Activated CD4-positive, CD25-positive, alpha-beta regulatory T cell treated with anti-CD3 and anti-CD28 coated beads, Interleukin-2, amount 50 U/mL, for 16 hours (primary cell): ENCODE results near the gene BTN2A1.
"Not testable (repeated sequence)": the region's sequence is repeated elsewhere in the genome, so short reads cannot be mapped to it uniquely, and the experiment has no call there.

ENCODE experiments used
- DNase-seq: peaks from one replicate; pipeline ENCODE4 v3.0.0-alpha.2; 2020; ENCODE audit warnings: low read depth, low spot score

The BTN2A1 gene

DNA sequence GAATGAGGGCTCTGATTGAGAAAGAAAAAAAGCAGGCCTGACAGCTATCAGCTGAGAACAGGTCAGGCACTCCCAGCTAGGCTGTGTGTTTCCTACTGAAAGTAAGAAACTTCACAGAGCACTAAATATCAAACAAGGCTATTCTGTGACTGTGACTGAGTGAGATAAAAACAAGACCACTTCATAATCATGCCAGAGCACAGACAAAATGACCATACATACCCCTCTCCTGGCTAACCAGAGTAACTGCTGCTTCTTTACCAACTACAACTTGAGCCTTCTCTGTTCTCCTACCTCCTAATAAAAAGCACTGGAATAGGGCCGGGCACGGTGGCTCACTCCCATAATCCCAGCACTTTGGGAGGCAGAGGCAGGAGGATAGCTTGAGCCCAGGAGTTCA, 35.5 kb downstream of the BTN2A1 start:
- DNase-seq, result no peak

DNA sequence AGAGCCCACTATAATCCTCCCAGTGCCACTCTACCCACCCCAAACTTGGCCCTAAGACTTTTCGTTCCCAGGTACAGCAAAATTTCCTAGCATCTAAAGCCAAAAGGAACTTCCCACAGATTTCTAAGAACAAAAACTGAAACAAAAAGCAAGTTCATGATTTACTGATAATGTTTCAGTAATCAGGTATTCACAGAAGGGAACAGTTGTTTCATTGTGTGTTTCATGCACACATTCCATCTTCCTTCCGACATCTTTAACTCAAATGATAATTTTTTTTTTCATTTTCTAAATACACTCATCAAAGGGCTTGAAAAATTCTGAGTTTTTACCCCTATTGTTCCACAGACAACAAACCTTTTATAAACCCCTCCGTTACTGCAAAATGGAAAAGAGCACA, 36.4 kb downstream of the BTN2A1 start:
- no peak for DNase-seq

DNA sequence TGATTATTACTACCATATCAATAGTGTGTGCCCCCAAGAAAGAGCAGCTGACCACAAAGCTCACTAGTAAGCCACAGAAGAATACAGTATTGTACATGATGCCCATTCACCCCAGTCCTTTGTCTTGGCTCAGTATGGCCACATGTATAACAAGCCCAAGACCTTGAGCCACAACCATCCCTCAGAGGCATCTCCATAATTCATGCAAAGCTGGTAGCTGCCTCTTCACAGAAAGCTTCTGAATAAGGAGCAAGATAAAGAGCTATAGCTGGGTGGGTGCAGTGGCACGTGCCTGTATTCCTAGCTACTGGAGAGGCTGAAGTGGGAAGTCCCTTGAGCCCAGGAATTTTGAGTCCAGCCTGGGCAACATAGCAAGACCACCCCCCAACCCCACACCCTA, 37.5 kb downstream of the BTN2A1 start:
- no peak for DNase-seq

DNA sequence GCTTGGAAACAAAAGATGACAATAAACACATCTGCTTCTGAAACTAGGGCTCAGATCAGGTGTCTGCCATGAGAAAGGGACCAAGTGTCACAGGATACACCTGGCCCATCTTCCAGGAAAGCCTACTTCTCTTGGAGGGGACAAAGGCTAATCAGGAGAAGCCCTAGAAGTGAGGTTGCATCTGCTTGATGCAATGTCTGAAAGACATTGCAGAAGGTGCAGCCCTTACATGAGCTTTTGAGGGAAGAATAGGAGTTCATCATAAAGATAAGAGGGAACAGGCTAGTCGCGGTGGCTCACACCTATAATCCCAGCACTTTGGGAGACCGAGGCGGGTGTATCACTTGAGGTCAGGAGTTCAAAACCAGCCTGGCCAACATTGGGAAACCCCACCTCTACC, 39.9 kb downstream of the BTN2A1 start:
- DNase-seq, result no peak

DNA sequence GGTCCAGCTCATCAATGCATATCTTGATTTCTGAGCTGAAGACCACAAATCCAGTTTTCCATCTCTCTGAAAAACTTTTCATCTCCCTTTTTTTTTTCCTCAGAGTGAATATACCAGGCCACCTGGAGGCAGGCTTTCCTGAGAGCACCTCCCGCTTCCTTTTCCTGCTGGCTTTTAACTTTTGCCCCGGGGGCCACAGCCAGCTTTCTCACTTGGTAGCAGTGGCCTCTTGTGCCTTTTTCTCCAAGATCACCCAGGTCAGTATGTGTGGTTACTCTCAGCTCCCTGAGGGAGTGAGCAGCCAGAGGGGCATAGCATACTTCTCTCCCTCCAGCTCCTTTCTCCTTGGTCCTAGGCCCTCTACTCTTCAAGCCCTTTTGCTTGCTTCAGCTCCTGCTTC, 42.3 kb downstream of the BTN2A1 start, which contains the start of gene BTN1A1:
BTN1A1 (plus strand) TSS at position 202 of the 400 bp plus-strand sequence. CDS start 984 bp downstream, outside the sequence.
- no peak for DNase-seq

DNA sequence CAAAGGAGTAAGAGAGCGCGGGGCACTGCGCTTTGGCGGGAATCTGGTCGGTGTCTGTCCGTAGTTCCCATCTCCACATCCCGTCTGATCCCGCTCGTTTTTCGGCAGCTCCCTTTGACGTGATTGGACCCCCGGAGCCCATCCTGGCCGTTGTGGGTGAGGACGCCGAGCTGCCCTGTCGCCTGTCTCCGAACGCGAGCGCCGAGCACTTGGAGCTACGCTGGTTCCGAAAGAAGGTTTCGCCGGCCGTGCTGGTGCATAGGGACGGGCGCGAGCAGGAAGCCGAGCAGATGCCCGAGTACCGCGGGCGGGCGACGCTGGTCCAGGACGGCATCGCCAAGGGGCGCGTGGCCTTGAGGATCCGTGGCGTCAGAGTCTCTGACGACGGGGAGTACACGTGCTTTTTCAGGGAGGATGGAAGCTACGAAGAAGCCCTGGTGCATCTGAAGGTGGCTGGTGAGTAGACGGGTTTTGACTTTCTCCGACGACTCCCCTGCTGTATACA, 43.8 kb downstream of the BTN2A1 start:
- DNase-seq, result no peak

DNA sequence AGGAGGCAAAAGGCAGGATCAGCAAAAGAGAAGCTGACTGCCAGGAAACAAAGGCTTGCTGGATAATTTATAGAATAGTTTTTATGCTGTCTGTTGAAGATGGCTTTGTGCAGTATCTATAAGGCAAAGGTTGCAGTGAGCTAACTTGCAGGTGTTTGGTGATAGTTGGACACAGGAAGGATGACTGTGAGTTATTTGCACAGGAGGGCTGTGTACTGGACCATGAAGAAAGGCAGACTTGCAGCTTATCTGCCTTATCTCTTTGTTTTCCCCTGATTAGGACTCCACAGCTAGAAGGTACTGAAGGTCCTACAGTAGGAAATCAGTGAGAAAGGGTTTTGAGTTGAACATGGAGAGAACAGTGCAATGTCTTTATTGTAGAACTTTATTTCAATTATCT, 44.4 kb downstream of the BTN2A1 start:
- DNase-seq, result no peak

DNA sequence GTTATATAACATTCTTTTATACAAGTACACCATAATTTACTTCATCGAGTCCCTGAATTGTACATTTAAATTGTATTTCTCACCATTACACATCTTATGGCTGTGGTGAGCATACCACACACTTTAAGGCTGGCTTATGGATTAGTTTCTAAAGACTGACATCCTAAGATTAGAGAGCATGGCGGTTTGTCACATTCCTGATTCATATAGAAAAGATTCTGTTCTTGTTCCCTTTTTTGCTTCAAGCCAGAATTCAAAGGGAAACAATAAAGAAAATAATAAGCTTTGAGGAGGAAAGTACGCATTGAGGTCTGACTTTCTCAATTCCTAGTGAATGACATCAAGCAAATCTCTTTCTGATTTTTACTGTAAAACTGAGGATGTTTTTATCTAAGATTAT, 44.9 kb downstream of the BTN2A1 start:
- DNase-seq, result no peak

DNA sequence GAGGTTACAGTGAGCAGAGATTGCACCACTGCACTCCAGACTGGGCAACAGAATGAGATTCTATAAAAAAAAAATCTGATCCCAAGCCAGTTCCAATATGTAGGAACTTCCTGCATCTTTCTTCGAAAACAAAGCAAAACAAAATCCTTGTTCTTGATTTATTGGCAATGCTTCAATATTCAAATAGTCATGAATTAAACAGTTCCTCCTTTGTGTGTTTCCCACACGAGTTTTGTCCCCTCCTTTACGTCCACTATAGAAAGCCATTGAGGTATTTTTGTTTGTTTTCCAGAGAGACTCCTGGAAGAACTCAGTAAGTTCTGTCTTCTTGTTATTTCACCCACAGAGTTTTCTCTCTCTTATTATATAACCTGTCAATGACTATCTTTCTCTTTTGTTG, 49.9 kb downstream of the BTN2A1 start:
- no peak for DNase-seq

DNA sequence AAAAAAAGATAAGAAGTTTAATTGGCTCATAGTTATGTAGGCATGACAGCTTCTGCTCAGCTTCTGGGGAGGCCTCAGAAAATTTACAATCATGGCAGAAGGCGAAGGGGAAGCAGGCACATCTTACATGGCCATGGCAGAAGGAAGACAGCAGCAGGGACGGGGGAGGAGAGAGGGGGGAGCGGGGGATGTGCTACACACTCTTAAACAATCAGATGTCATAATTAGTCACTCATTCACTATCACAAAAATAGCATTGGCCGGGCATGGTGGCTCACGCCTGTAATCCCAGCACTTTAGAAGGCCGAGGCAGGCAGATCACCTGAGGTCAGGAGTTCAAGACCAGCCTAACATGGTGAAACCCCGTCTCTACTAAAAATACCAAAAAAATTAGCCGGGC, 53.3 kb downstream of the BTN2A1 start:
- DNase-seq, result not testable (repeated sequence)

DNA sequence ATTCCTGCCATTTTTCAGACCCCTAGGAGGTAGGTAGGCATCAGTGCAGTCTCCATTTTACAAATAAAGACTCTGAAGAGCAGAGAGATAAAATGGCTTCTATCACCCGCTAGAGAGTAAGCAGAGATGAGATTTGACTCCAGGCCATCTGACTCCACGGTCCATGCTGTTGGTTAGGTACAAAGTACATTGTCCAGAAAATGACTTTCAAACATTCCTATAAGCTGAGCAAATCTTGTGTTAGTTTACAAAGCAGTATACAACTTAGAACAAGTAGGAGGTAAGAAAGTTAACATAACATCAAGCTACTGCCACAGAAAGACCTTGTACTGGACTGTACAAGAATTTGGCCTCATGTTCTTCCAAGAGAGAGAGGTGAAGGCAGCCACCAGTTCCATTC, 57.2 kb downstream of the BTN2A1 start:
- no peak for DNase-seq

DNA sequence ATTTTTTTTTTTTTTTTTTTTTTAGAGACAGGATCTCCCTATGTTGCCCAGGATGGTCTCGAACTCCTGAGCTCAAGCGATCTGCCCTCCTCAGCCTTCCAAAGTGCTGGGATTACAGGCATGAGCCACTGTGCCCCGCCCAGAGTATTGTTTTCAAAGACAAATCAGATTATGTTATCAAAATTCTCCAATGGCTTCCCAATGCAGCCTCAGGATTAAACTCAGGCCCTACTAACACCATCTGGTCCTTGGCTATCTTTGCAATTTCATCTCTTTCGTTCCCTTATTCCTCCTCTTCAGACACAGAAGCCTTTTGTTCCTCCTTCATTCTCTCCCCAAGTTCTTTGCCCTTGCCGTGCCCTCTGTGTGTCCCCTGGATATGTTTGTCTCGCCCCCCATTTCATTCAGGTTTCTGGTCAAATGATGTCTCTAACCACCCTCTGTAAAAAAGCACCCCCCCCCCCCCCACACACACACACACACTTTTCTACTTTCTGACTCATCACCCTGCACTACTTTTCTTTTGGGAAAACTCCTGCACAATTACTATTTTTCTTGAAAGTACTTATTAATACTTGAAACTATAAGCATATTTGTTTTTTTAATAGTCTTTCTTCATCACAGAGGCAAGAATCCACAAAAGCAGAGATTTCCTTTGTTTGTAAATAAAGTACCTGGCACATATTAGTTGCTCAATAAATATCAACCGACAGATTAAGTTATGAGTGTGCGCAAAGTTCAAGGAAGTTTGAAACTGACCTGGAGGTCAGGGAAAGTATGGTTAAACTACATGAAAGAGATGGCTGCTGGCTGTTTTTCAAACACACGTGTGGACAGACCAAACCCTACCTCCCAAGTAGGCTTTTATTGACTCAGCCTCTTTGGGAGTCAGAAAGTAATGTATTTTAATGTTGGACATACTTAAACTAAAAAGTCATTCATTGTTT, 59.0 kb downstream of the BTN2A1 start:
- no peak for DNase-seq
